ENCODE measurements around the gene STPG4. TPM values are rescaled to one million over a fixed set of nuclear protein-coding genes. Genes with fewer than 3 reads are reported as not detected.

STPG4 gene
- total RNA-seq, 3 donors from 2014 or later (not counting 1 experiment from before 2014, with no cell fraction given): 0.21 to 0.65 TPM; not detected in 1

GRCh38 chr2:47051562-47051961 is 103.5 kb downstream of the STPG4 start:
- Mint-ChIP-seq H3K27ac (no peak overlapping the region), H3K27me3 (ENCODE audit: low read depth in 2 of 2) (no peaks in the 10 kb centered on the region), H3K36me3 (peaks cover 8% of the 10 kb centered on the region), H3K9me3 (no peaks in the 10 kb centered on the region), H3K4me3 (no peak overlapping the region), H3K4me1 (peaks cover 0 to 9% of the 10 kb centered on the region in 2 donors)
- H3K4me3 ChIP-seq (ENCODE audit: low read length): no peak overlapping the region
- no peak for TF ChIP-seq CTCF (IDR thresholded peaks at IDR 0.05)
- no peaks in the 10 kb centered on the region for H3K27me3 ChIP-seq (ENCODE audit: control insufficient read depth, insufficient read depth, low read length)
- H3K4me1 ChIP-seq (ENCODE audit: control insufficient read depth, insufficient read depth, low read length): peaks cover 13% of the 10 kb centered on the region
- H3K36me3 ChIP-seq (ENCODE audit: control insufficient read depth, insufficient read depth, low read length): peaks cover 36% of the 10 kb centered on the region
- ATAC-seq: no peak
- no peak for DNase-seq
- 92% methylated on average over 12 of the region's 12 CpGs for WGBS (ENCODE audit: insufficient coverage)
- intact Hi-C loops (cut with micrococcal nuclease): no loop called here
- no peak overlapping the region for H3K27ac ChIP-seq (ENCODE audit: low read length)
- no peaks in the 10 kb centered on the region for H3K9me3 ChIP-seq (ENCODE audit: control insufficient read depth, insufficient read depth, low read length)

DNA sequence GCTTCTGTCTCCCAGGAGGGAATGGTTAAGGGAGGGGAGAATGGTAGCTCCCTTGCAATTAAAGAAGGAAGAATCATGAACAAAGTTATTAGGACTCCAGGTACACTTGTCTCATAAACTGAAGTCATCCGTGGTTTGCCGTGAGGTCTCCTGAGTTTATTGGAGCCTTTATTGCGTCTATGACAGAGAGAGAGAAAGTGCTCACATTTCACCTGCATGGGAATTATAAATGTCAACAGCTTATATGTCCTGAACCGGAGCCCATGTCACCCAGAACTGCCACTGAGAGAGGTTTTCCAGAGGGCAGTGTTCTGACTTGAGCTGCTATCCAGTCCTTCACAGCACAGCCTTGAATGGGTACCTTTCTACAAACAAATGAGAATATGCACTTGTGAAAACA is 104.3 kb downstream of the STPG4 start:
- intact Hi-C loops (cut with micrococcal nuclease): no loop called here
- 100% methylated on average over 4 of the region's 4 CpGs for WGBS (ENCODE audit: insufficient coverage)
- H3K27ac ChIP-seq (ENCODE audit: low read length): no peak overlapping the region
- H3K27me3 ChIP-seq (ENCODE audit: control insufficient read depth, insufficient read depth, low read length): no peaks in the 10 kb centered on the region
- TF ChIP-seq CTCF (IDR thresholded peaks at IDR 0.05): no peak
- ATAC-seq (no peak), DNase-seq (no peak)
- peaks cover 8% of the 10 kb centered on the region for H3K36me3 Mint-ChIP-seq
- no peak overlapping the region for H3K27ac Mint-ChIP-seq
- peaks cover 41% of the 10 kb centered on the region for H3K36me3 ChIP-seq (ENCODE audit: control insufficient read depth, insufficient read depth, low read length)
- no peak overlapping the region for H3K4me3 Mint-ChIP-seq
- H3K4me3 ChIP-seq (ENCODE audit: low read length): no peak overlapping the region
- peaks cover 5% of the 10 kb centered on the region for H3K4me1 ChIP-seq (ENCODE audit: control insufficient read depth, insufficient read depth, low read length)
- H3K4me1 Mint-ChIP-seq: peaks cover 0 to under 1% of the 10 kb centered on the region in 2 donors
- no peaks in the 10 kb centered on the region for H3K9me3 ChIP-seq (ENCODE audit: control insufficient read depth, insufficient read depth, low read length)
- no peaks in the 10 kb centered on the region for H3K27me3 Mint-ChIP-seq (ENCODE audit: low read depth in 2 of 2)
- no peaks in the 10 kb centered on the region for H3K9me3 Mint-ChIP-seq

- Mint-ChIP-seq H3K9me3 (no peaks in the 10 kb centered on the region), H3K4me1 (no peaks in the 10 kb centered on the region), H3K36me3 (peaks cover 8% of the 10 kb centered on the region), H3K4me3 (no peak overlapping the region), H3K27ac (no peak overlapping the region), H3K27me3 (ENCODE audit: low read depth in 2 of 2) (no peaks in the 10 kb centered on the region)
- DNase-seq: no peak
- 94% methylated on average over 6 of the region's 6 CpGs for WGBS (ENCODE audit: insufficient coverage)
- H3K4me3 ChIP-seq (ENCODE audit: low read length): no peak overlapping the region
- TF ChIP-seq CTCF (IDR thresholded peaks at IDR 0.05): no peak
- H3K27me3 ChIP-seq (ENCODE audit: control insufficient read depth, insufficient read depth, low read length): no peaks in the 10 kb centered on the region
- H3K4me1 ChIP-seq (ENCODE audit: control insufficient read depth, insufficient read depth, low read length): no peaks in the 10 kb centered on the region
- H3K9me3 ChIP-seq (ENCODE audit: control insufficient read depth, insufficient read depth, low read length): no peaks in the 10 kb centered on the region
- H3K36me3 ChIP-seq (ENCODE audit: control insufficient read depth, insufficient read depth, low read length): peaks cover 46% of the 10 kb centered on the region
- intact Hi-C loops (cut with micrococcal nuclease): no loop called here
- ATAC-seq: no peak
- no peak overlapping the region for H3K27ac ChIP-seq (ENCODE audit: low read length)
Observed at GRCh38 chr2:47050021-47050760, 104.9 kb downstream of the STPG4 start.

DNA sequence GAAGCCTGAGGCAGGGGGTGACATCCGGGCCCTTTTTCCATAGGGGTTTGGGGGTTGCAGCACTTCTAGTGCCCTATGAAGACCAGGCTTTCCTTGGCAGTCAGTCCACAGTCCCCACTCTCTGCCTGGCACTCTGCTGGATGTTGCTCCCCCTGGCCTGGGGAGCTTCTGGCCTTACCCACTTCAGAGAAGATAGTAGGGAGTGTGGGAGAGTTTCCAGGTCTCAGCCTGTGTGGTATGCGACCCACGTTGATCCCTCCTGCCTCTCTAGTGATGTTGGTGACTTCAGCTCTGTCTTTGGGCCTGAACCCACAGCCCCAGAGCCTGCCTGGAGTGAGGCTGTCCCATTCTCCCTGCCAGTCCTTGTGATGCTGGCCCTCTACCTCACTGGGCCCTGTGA is 105.6 kb downstream of the STPG4 start:
- intact Hi-C loops (cut with micrococcal nuclease): no loop called here
- no peak overlapping the region for H3K27ac ChIP-seq (ENCODE audit: low read length)
- no peaks in the 10 kb centered on the region for H3K9me3 Mint-ChIP-seq
- H3K4me3 Mint-ChIP-seq: no peak overlapping the region
- no peaks in the 10 kb centered on the region for H3K27me3 Mint-ChIP-seq (ENCODE audit: low read depth in 2 of 2)
- no peaks in the 10 kb centered on the region for H3K27me3 ChIP-seq (ENCODE audit: control insufficient read depth, insufficient read depth, low read length)
- H3K4me1 Mint-ChIP-seq: no peaks in the 10 kb centered on the region
- no peak overlapping the region for H3K4me3 ChIP-seq (ENCODE audit: low read length)
- no peak overlapping the region for H3K27ac Mint-ChIP-seq
- H3K36me3 ChIP-seq (ENCODE audit: control insufficient read depth, insufficient read depth, low read length): peaks cover 48% of the 10 kb centered on the region
- WGBS (ENCODE audit: insufficient coverage): 94% methylated on average over 3 of the region's 3 CpGs
- no peak for DNase-seq
- H3K4me1 ChIP-seq (ENCODE audit: control insufficient read depth, insufficient read depth, low read length): no peaks in the 10 kb centered on the region
- H3K36me3 Mint-ChIP-seq: peaks cover 8% of the 10 kb centered on the region
- H3K9me3 ChIP-seq (ENCODE audit: control insufficient read depth, insufficient read depth, low read length): no peaks in the 10 kb centered on the region
- no peak for ATAC-seq
- no peak for TF ChIP-seq CTCF (IDR thresholded peaks at IDR 0.05)
